Trophoblast cell (in vitro differentiated cells and primary cell): ENCODE data around the gene DENND1A.

Experiments
- DNase-seq, 2 donors: peaks; one replicate each; pipeline ENCODE4 v3.0.0-alpha.2; 2016
- H2AFZ ChIP-seq: 2 replicates; pipeline ENCODE4 v1.6.1; 2013; ENCODE audit warnings: low read length, moderate library complexity, mild to moderate bottlenecking; ENCODE audit not compliant: insufficient read depth, poor library complexity
- H2AK5ac ChIP-seq: 2 replicates; pipeline ENCODE4 v1.6.1; 2013; ENCODE audit warnings: mild to moderate bottlenecking, low read length
- H2BK120ac ChIP-seq: 2 replicates; pipeline ENCODE4 v1.6.1; 2013; ENCODE audit warnings: low read length, mild to moderate bottlenecking, moderate library complexity; ENCODE audit not compliant: insufficient read depth, poor library complexity
- H2BK12ac ChIP-seq: 2 replicates; pipeline ENCODE4 v1.6.1; 2013; ENCODE audit warnings: mild to moderate bottlenecking, low read length, moderate library complexity
- H2BK5ac ChIP-seq: 2 replicates; pipeline ENCODE4 v1.6.1; 2013; ENCODE audit warnings: low read length, low read depth, moderate library complexity, mild to moderate bottlenecking; ENCODE audit not compliant: poor library complexity
- H3K14ac ChIP-seq: 2 replicates; pipeline ENCODE4 v1.6.1; 2013; ENCODE audit warnings: mild to moderate bottlenecking, low read length
- H3K18ac ChIP-seq: 2 replicates; pipeline ENCODE4 v1.6.1; 2013; ENCODE audit warnings: mild to moderate bottlenecking, low read length
- H3K23ac ChIP-seq: 2 replicates; pipeline ENCODE4 v1.6.1; 2013; ENCODE audit warnings: low read length
- H3K27ac ChIP-seq: 2 replicates; pipeline ENCODE4 v1.5.1; 2013; ENCODE audit warnings: low read depth, mild to moderate bottlenecking, inconsistent platforms, low read length, moderate library complexity
- H3K27me3 ChIP-seq: 2 replicates; pipeline ENCODE4 v1.6.1; 2013; ENCODE audit warnings: inconsistent platforms, mild to moderate bottlenecking, low read length, moderate library complexity; ENCODE audit not compliant: insufficient read depth
- H3K36me3 ChIP-seq, 2 experiments: 1 replicate in 1 of 2; 2 replicates in 1 of 2; pipeline ENCODE4 v1.6.1; 2013; ENCODE audit warnings: low read length in 2 of 2, mild to moderate bottlenecking in 2 of 2, moderate library complexity in 1 of 2; ENCODE audit not compliant: insufficient read depth in 2 of 2, control insufficient read depth in 1 of 2
- H3K4ac ChIP-seq: 2 replicates; pipeline ENCODE4 v1.6.1; 2013; ENCODE audit warnings: low read depth, mild to moderate bottlenecking, low read length, moderate library complexity
- H3K4me1 ChIP-seq, 2 experiments: 1 replicate in 1 of 2; 2 replicates in 1 of 2; pipeline ENCODE4 v1.6.1; 2013; ENCODE audit warnings: low read length in 2 of 2, mild to moderate bottlenecking in 2 of 2, moderate library complexity in 1 of 2; ENCODE audit not compliant: insufficient read depth in 2 of 2, control insufficient read depth in 1 of 2
- H3K4me2 ChIP-seq: 2 replicates; pipeline ENCODE4 v1.6.1; 2013; ENCODE audit warnings: inconsistent platforms, mild to moderate bottlenecking, low read length, moderate library complexity
- H3K4me3 ChIP-seq: 2 replicates; pipeline ENCODE4 v1.5.1; 2013; ENCODE audit warnings: mild to moderate bottlenecking, low read depth, low read length, inconsistent platforms
- H3K79me1 ChIP-seq: one replicate; pipeline ENCODE4 v1.6.1; 2013; ENCODE audit warnings: low read length
- H3K79me2 ChIP-seq: 2 replicates; pipeline ENCODE4 v1.6.1; 2013; ENCODE audit warnings: low read length, mild to moderate bottlenecking; ENCODE audit not compliant: control insufficient read depth, insufficient read depth, poor library complexity
- H3K9ac ChIP-seq: 2 replicates; pipeline ENCODE4 v1.6.1; 2013; ENCODE audit warnings: mild to moderate bottlenecking, low read length
- H3K9me3 ChIP-seq: 2 replicates; pipeline ENCODE4 v1.6.1; 2013; ENCODE audit warnings: low read depth, mild to moderate bottlenecking, control low read depth, inconsistent platforms, low read length; ENCODE audit not compliant: insufficient read depth
- H4K12ac ChIP-seq: 2 replicates; pipeline ENCODE4 v1.6.1; 2013; ENCODE audit warnings: low read depth, mild to moderate bottlenecking, low read length, moderate library complexity
- H4K8ac ChIP-seq: 2 replicates; pipeline ENCODE4 v1.6.1; 2013; ENCODE audit warnings: low read depth, mild to moderate bottlenecking, low read length, moderate library complexity
- H4K91ac ChIP-seq: one replicate; pipeline ENCODE4 v1.6.1; 2013; ENCODE audit warnings: low read depth, mild to moderate bottlenecking, low read length, moderate library complexity
- WGBS: extraction: QIAGEN DNeasy Blood & Tissue Kit; methylation state at CpG from one replicate; pipeline ENCODE4 v1.1.7; 2013; ENCODE audit warnings: missing lambda C conversion rate; ENCODE audit not compliant: insufficient read length, insufficient coverage; ENCODE audit errors: extremely low coverage; 5-methylcytosine and 5-hydroxymethylcytosine counted together

DENND1A gene

DNA sequence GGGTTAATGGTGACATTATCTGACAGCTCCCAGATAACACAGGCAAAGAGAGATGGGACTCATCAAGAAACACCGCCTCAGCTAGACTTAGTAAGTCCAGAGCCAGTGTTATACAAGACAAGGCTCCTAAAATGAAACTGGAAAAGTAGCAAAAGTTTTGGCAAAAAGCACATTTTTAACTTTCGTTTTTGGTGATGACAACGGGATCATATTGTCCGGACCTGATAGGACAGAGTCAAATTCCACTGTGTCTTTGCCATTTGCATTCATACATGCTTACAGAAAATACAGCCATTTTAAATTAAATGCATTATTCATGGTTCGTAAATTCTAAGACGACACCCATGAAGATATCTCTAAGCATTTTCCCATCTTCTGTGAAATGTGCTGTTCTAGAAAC is 421.9 kb downstream of the DENND1A start:
- Histone ChIP-seq H2BK120ac (no peak overlapping the region), H3K27ac (no peak overlapping the region), H2BK5ac (no peak overlapping the region), H3K27me3 (no peaks in the 10 kb centered on the region), H3K14ac (no peak overlapping the region), H3K9ac (no peak overlapping the region), H3K23ac (no peak overlapping the region), H2BK12ac (no peak overlapping the region), H3K4me1 (peaks cover 7 to 10% of the 10 kb centered on the region in 2 experiments), H2AFZ (no peak overlapping the region), H3K18ac (no peak overlapping the region), H3K36me3 (no peaks in the 10 kb centered on the region), H3K4ac (no peak overlapping the region), H2AK5ac (no peak overlapping the region), H3K9me3 (no peaks in the 10 kb centered on the region), H4K8ac (no peak overlapping the region), H3K4me3 (no peak overlapping the region), H3K79me2 (no peaks in the 10 kb centered on the region), H4K12ac (no peak overlapping the region), H4K91ac (no peak overlapping the region), H3K4me2 (no peak overlapping the region), H3K79me1 (no peaks in the 10 kb centered on the region)
- no peak for DNase-seq
- no CpG with 5 or more reads among the region's 6 CpGs for WGBS

GRCh38 chr9:123505496-123505895 is 424.4 kb downstream of the DENND1A start:
- H4K12ac ChIP-seq, result peak overlapping the region; percentile 23
- no peak overlapping the region for H3K4me3 ChIP-seq
- H3K27me3 ChIP-seq, result no peaks in the 10 kb centered on the region
- peak overlapping the region; percentile 67 for H2AFZ ChIP-seq
- H3K4me1 ChIP-seq, result peaks cover 7 to 10% of the 10 kb centered on the region in 2 experiments
- H3K4me2 ChIP-seq, result no peak overlapping the region
- no CpG with 5 or more reads among the region's 7 CpGs for WGBS
- H3K18ac ChIP-seq, result no peak overlapping the region
- H3K9ac ChIP-seq, result no peak overlapping the region
- H3K23ac ChIP-seq, result no peak overlapping the region
- H2BK12ac ChIP-seq, result no peak overlapping the region
- DNase-seq, result peak in 1 of 2 donors; percentile 18
- no peaks in the 10 kb centered on the region for H3K79me1 ChIP-seq
- H2AK5ac ChIP-seq, result no peak overlapping the region
- no peak overlapping the region for H4K8ac ChIP-seq
- no peaks in the 10 kb centered on the region for H3K9me3 ChIP-seq
- no peak overlapping the region for H3K27ac ChIP-seq
- H2BK5ac ChIP-seq, result no peak overlapping the region
- no peak overlapping the region for H3K14ac ChIP-seq
- H2BK120ac ChIP-seq, result no peak overlapping the region
- no peaks in the 10 kb centered on the region for H3K79me2 ChIP-seq
- H3K4ac ChIP-seq, result no peak overlapping the region
- no peaks in the 10 kb centered on the region for H3K36me3 ChIP-seq
- no peak overlapping the region for H4K91ac ChIP-seq

GRCh38 chr9:123500336-123500735 is 429.6 kb downstream of the DENND1A start:
- Histone ChIP-seq H3K79me1 (no peaks in the 10 kb centered on the region), H2AK5ac (no peak overlapping the region), H3K9ac (no peak overlapping the region), H3K4ac (no peak overlapping the region), H2BK5ac (no peak overlapping the region), H3K9me3 (no peaks in the 10 kb centered on the region), H3K4me3 (no peak overlapping the region), H4K8ac (no peak overlapping the region), H4K91ac (no peak overlapping the region), H3K23ac (no peak overlapping the region), H3K18ac (no peak overlapping the region), H2AFZ (no peak overlapping the region), H3K79me2 (no peaks in the 10 kb centered on the region), H3K36me3 (no peaks in the 10 kb centered on the region), H3K27ac (no peak overlapping the region), H3K4me2 (no peak overlapping the region), H3K27me3 (no peaks in the 10 kb centered on the region), H3K4me1 (no peaks in the 10 kb centered on the region), H3K14ac (no peak overlapping the region), H2BK12ac (no peak overlapping the region), H4K12ac (no peak overlapping the region), H2BK120ac (no peak overlapping the region)
- WGBS, result no CpG with 5 or more reads among the region's 3 CpGs
- DNase-seq, result no peak

GRCh38 chr9:123497830-123498229 is 432.1 kb downstream of the DENND1A start:
- H4K12ac ChIP-seq, result no peak overlapping the region
- no peak overlapping the region for H3K4me2 ChIP-seq
- no peaks in the 10 kb centered on the region for H3K9me3 ChIP-seq
- no peaks in the 10 kb centered on the region for H3K79me2 ChIP-seq
- H3K4me3 ChIP-seq, result no peak overlapping the region
- H3K27me3 ChIP-seq, result no peaks in the 10 kb centered on the region
- no CpG with 5 or more reads among the region's 1 CpG for WGBS
- H3K18ac ChIP-seq, result no peak overlapping the region
- no peak overlapping the region for H2AFZ ChIP-seq
- H3K27ac ChIP-seq, result no peak overlapping the region
- H2BK120ac ChIP-seq, result no peak overlapping the region
- no peak overlapping the region for H3K23ac ChIP-seq
- no peak overlapping the region for H4K91ac ChIP-seq
- H2BK5ac ChIP-seq, result no peak overlapping the region
- no peak overlapping the region for H2AK5ac ChIP-seq
- H3K14ac ChIP-seq, result no peak overlapping the region
- H3K4ac ChIP-seq, result no peak overlapping the region
- H3K4me1 ChIP-seq, result no peaks in the 10 kb centered on the region
- no peak overlapping the region for H4K8ac ChIP-seq
- no peak overlapping the region for H2BK12ac ChIP-seq
- no peaks in the 10 kb centered on the region for H3K36me3 ChIP-seq
- H3K79me1 ChIP-seq, result no peaks in the 10 kb centered on the region
- no peak overlapping the region for H3K9ac ChIP-seq
- DNase-seq, result no peak
